Gastrocnemius medialis (tissue), 4 donors: ENCODE results near the gene PIGV. TPM values are rescaled to one million over a fixed set of nuclear protein-coding genes. Genes with fewer than 3 reads are reported as not detected.

Experiments used
- ATAC-seq, 2 donors: fragments of 150-250 bp; one replicate each; pipeline ENCODE4 v1.9.1; 2016
- DNase-seq, 2 donors: peaks; one replicate each; pipeline ENCODE4 v3.0.0-alpha.2; 2019
- H3K27ac ChIP-seq, 4 donors: fragments of 200-600 bp; sonication (generic); 1 replicate in 1 of 4; 2 replicates in 3 of 4; pipeline ENCODE4 v1.5.1; 2016 to 2018; ENCODE audit warnings: mild to moderate bottlenecking in 2 of 4, moderate library complexity in 1 of 4
- H3K27me3 ChIP-seq, 3 donors: fragments of 200-600 bp; sonication (generic) in 2 of 3; 1 replicate in 1 of 3; 2 replicates in 2 of 3; pipeline versions ENCODE4 v1.5.1 to v1.6.0; 2016 to 2019; ENCODE audit warnings: mild to moderate bottlenecking in 1 of 3, moderate library complexity in 1 of 3
- H3K36me3 ChIP-seq, 2 donors: fragments of 200-600 bp; sonication (generic) in 1 of 2; one replicate each; pipeline ENCODE4 v1.5.1; 2017 to 2018
- H3K4me1 ChIP-seq, 2 donors: fragments of 200-600 bp; sonication (generic) in 1 of 2; one replicate each; pipeline ENCODE4 v1.5.1; 2016 to 2017; ENCODE audit warnings: mild to moderate bottlenecking in 2 of 2
- H3K4me3 ChIP-seq, 4 donors: fragments of 200-600 bp; sonication (generic) in 3 of 4; 1 replicate in 1 of 4; 2 replicates in 3 of 4; pipeline ENCODE4 v1.5.1; 2016 to 2019; ENCODE audit warnings: mild to moderate bottlenecking in 2 of 4
- H3K9me3 ChIP-seq, 3 donors: fragments of 200-600 bp; sonication (generic) in 2 of 3; 1 replicate in 1 of 3; 2 replicates in 2 of 3; pipeline ENCODE4 v1.5.1; 2016 to 2019
- CTCF ChIP-seq, 5 experiments: fragments of 450-650 bp in 3 of 5; fragments of 200-600 bp in 2 of 5; sonication (generic) in 2 of 5; IDR thresholded peaks in 4 of 5; conservative IDR thresholded peaks in 1 of 5; 1 replicate in 4 of 5; 2 replicates in 1 of 5; pipeline ENCODE4 v1.5.1; 2016 to 2019; ENCODE audit warnings: antibody characterized with exemption in 5 of 5, mild to moderate bottlenecking in 3 of 5, moderate library complexity in 3 of 5
- POLR2A ChIP-seq, 2 donors: fragments of 450-650 bp; IDR thresholded peaks; one replicate each; pipeline ENCODE4 v1.6.1; 2017; ENCODE audit warnings: antibody characterized with exemption in 2 of 2, mild to moderate bottlenecking in 2 of 2, moderate library complexity in 2 of 2
- in situ Hi-C, 4 donors: fragments of 200-750 bp; cut with MboI; loops; one replicate each; pipeline versions ENCODE4 v1.15.0 to v1.8.0; 2017; ENCODE audit warnings: low sequenced_read_pairs in 4 of 4
- intact Hi-C: fragments of 100-400 bp; cut with DNase I; formaldehyde crosslinking; loops from one replicate; pipeline ENCODE4 v1.15.1; 2023; ENCODE audit warnings: low total_unique reads
- total RNA-seq, 4 donors: library from RNA; depleted of rRNA; stranded (reverse); fragments of >200 nt; gene quantifications; one replicate each; pipeline versions ENCODE4 v1.1.0 to v1.2.3, GENCODE V29; 2016

PIGV gene
- total RNA-seq, 4 donors from 2014 or later = 2.9 to 16.0 (median 5.8) TPM

GRCh38 chr1:26748351-26748750 lies 39.4 kb upstream of the PIGV start:
- Histone ChIP-seq H3K4me1 (peaks cover 62 to 85% of the 10 kb centered on the region in 2 donors), H3K9me3 (no peaks in the 10 kb centered on the region), H3K4me3 (no peak overlapping the region), H3K27ac (peak overlapping the region in 3 of 4 donors; percentile 17 to 53 (median 32)), H3K36me3 (no peaks in the 10 kb centered on the region), H3K27me3 (no peaks in the 10 kb centered on the region)
- ATAC-seq (no peak), DNase-seq (no peak)
- in situ Hi-C loops (no loop called here), intact Hi-C loops (no loop called here)
- TF ChIP-seq CTCF (IDR thresholded peaks at IDR 0.05 in 4 of 5, conservative IDR thresholded peaks at IDR 0.05 in 1 of 5) (no peak), POLR2A (IDR thresholded peaks at IDR 0.05) (no peak)

GRCh38 chr1:26749458-26749857 lies 38.3 kb upstream of the PIGV start:
- ATAC-seq (no peak), DNase-seq (no peak)
- H3K27ac ChIP-seq = peak overlapping the region in 1 of 4 donors; percentile 42
- in situ Hi-C loops (no loop called here), intact Hi-C loops (no loop called here)
- H3K4me3 ChIP-seq = no peak overlapping the region
- H3K9me3 ChIP-seq = no peaks in the 10 kb centered on the region
- no peaks in the 10 kb centered on the region for H3K27me3 ChIP-seq
- no peak for TF ChIP-seq POLR2A (IDR thresholded peaks at IDR 0.05)
- no peak for TF ChIP-seq CTCF (IDR thresholded peaks at IDR 0.05 in 4 of 5, conservative IDR thresholded peaks at IDR 0.05 in 1 of 5)
- H3K4me1 ChIP-seq = peaks cover 63 to 85% of the 10 kb centered on the region in 2 donors
- no peaks in the 10 kb centered on the region for H3K36me3 ChIP-seq

- intact Hi-C loops (no loop called here), in situ Hi-C loops (no loop called here)
- H3K27me3 ChIP-seq = no peaks in the 10 kb centered on the region
- peaks cover 66 to 82% of the 10 kb centered on the region in 2 donors for H3K4me1 ChIP-seq
- DNase-seq (no peak), ATAC-seq (no peak)
- H3K9me3 ChIP-seq = no peaks in the 10 kb centered on the region
- TF ChIP-seq CTCF (IDR thresholded peaks at IDR 0.05 in 4 of 5, conservative IDR thresholded peaks at IDR 0.05 in 1 of 5) (no peak), POLR2A (IDR thresholded peaks at IDR 0.05) (no peak)
- peak overlapping the region in 2 of 4 donors; percentile 41 to 42 for H3K27ac ChIP-seq
- no peak overlapping the region for H3K4me3 ChIP-seq
- H3K36me3 ChIP-seq = no peaks in the 10 kb centered on the region
Measured at GRCh38 chr1:26750428-26750827, 37.3 kb upstream of the PIGV start.

- H3K9me3 ChIP-seq = no peaks in the 10 kb centered on the region
- DNase-seq = no peak
- no peak overlapping the region for H3K4me3 ChIP-seq
- ATAC-seq = peak in 1 of 2 donors; percentile 25
- intact Hi-C loops = no loop called here
- H3K27me3 ChIP-seq = no peaks in the 10 kb centered on the region
- in situ Hi-C loops = no loop called here
- TF ChIP-seq CTCF (IDR thresholded peaks at IDR 0.05 in 4 of 5, conservative IDR thresholded peaks at IDR 0.05 in 1 of 5) (no peak), POLR2A (IDR thresholded peaks at IDR 0.05) (no peak)
- H3K4me1 ChIP-seq = peaks cover 66 to 72% of the 10 kb centered on the region in 2 donors
- H3K36me3 ChIP-seq = peaks cover 0 to under 1% of the 10 kb centered on the region in 2 donors
- H3K27ac ChIP-seq = peak overlapping the region; percentile 58 to 74 (median 64)
Measured at GRCh38 chr1:26752519-26752918, 35.2 kb upstream of the PIGV start.
